ENCODE measurements around the gene RREB1. TPM values are rescaled to one million over a fixed set of nuclear protein-coding genes. Genes with fewer than 3 reads are reported as not detected.
"Not testable (repeated sequence)": the region's sequence is repeated elsewhere in the genome, so short reads cannot be mapped to it uniquely, and the experiment has no call there.

RREB1 gene
- polyA plus RNA-seq, 1 donor: 18.1 TPM

GRCh38 chr6:7144872-7145584 lies 37.3 kb downstream of the RREB1 start:
- no peak for DNase-seq (ENCODE audit: low read depth)

- no peak for DNase-seq (ENCODE audit: low read depth)
Measured at GRCh38 chr6:7145585-7145884, 37.8 kb downstream of the RREB1 start.

- no peak for DNase-seq (ENCODE audit: low read depth)
Measured at GRCh38 chr6:7145885-7146828, 38.4 kb downstream of the RREB1 start.

- DNase-seq (ENCODE audit: low read depth): no peak
Measured at GRCh38 chr6:7147051-7147671, 39.4 kb downstream of the RREB1 start.

- DNase-seq (ENCODE audit: low read depth): no peak
Measured at GRCh38 chr6:7148100-7148822, 40.5 kb downstream of the RREB1 start.

- no peak for DNase-seq (ENCODE audit: low read depth)
Measured at GRCh38 chr6:7150381-7151064, 42.8 kb downstream of the RREB1 start.

GRCh38 chr6:7151381-7151780 lies 43.6 kb downstream of the RREB1 start:
- DNase-seq (ENCODE audit: low read depth): no peak

- no peak for DNase-seq (ENCODE audit: low read depth)
Measured at GRCh38 chr6:7152462-7152861, 44.7 kb downstream of the RREB1 start.

GRCh38 chr6:7153789-7154188 lies 46.0 kb downstream of the RREB1 start:
- DNase-seq (ENCODE audit: low read depth): no peak

GRCh38 chr6:7154341-7155139 lies 46.8 kb downstream of the RREB1 start:
- no peak for DNase-seq (ENCODE audit: low read depth)

- no peak for DNase-seq (ENCODE audit: low read depth)
Measured at GRCh38 chr6:7155871-7156579, 48.3 kb downstream of the RREB1 start.

GRCh38 chr6:7156643-7157278 lies 49.0 kb downstream of the RREB1 start:
- DNase-seq (ENCODE audit: low read depth): no peak

GRCh38 chr6:7157307-7157706 lies 49.5 kb downstream of the RREB1 start:
- not testable (repeated sequence) for DNase-seq (ENCODE audit: low read depth)

- no peak for DNase-seq (ENCODE audit: low read depth)
Measured at GRCh38 chr6:7157752-7158616, 50.2 kb downstream of the RREB1 start.

GRCh38 chr6:7159790-7160525 lies 52.2 kb downstream of the RREB1 start:
- DNase-seq (ENCODE audit: low read depth): no peak

GRCh38 chr6:7161253-7161623 lies 53.5 kb downstream of the RREB1 start:
- DNase-seq (ENCODE audit: low read depth): no peak

GRCh38 chr6:7161845-7162244 lies 54.1 kb downstream of the RREB1 start:
- DNase-seq (ENCODE audit: low read depth): no peak

- DNase-seq (ENCODE audit: low read depth): no peak
Measured at GRCh38 chr6:7163661-7164071, 55.9 kb downstream of the RREB1 start.
